ENCODE results near the gene ZNF536. TPM values are rescaled to one million over a fixed set of nuclear protein-coding genes. Genes with fewer than 3 reads are reported as not detected.

ZNF536 gene
- total RNA-seq, 4 donors from 2014 or later = 30.8 to 48.7 (median 40.8) TPM

DNA sequence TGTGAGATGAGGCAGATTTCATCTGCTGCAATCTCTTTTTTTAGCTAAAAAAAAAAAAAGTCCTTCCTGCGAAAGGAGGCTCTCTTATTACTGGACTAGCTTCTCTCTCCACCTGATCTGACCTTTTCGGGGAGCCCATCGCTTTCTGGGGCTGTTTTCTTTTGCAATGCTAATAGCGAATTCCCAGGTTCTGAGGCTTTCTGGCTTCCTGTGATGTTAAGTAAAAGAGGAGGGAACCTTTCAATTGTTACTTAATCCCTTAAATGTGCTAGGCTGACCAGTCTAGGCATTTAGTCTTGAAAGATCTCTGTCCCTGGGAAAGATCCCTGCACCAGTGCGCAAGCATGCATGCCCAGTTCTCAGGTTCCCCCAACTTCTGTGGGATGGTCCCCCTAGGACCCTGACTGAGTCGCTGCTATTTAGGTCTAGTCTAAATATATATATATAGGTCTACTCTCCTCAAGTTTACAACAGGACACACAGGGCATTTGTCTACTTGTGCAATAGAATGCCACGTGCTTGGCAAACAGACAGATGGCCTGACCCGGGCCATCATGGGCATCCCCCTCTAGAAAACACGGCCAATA is 224.7 kb downstream of the ZNF536 start:
- no peak for DNase-seq (ENCODE audit: low spot score in 2 of 2)
- peaks cover 0 to 26% (median 4%) of the 10 kb centered on the region in 4 donors for H3K4me1 ChIP-seq
- no peak overlapping the region for H3K27ac ChIP-seq
- no peaks in the 10 kb centered on the region for H3K27me3 ChIP-seq
- no peak for TF ChIP-seq EP300 (IDR thresholded peaks at IDR 0.05)
- no peak for TF ChIP-seq CTCF (IDR thresholded peaks at IDR 0.05)
- TF ChIP-seq POLR2A (IDR thresholded peaks at IDR 0.05) = no peak
- no peaks in the 10 kb centered on the region for H3K36me3 ChIP-seq
- H3K4me3 ChIP-seq = no peak overlapping the region
- 45 to 49% methylated on average over 9 of the region's 9 CpGs for WGBS, 2 donors
- H3K9me3 ChIP-seq = no peaks in the 10 kb centered on the region

DNA sequence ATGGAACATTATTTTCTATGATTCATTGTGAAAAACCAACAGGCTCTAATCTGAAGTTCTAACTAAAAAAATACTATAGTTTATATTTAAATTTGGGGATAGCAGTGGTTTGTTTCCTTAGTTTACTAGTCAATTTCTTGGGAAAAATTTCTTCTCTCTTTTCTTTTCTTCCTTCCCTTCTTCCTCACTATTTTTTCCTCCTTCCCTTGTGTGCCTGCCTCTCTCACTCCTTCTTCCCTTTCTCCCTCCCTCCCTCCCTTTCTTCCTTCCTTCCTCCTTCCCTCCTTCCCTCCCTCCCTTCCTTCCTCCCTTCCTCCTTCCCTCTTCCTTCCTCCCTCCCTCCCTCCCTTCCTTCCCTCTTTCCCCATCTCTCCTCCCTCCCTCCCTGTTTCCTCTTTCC is 226.5 kb downstream of the ZNF536 start:
- DNase-seq (ENCODE audit: low spot score in 2 of 2) = no peak
- TF ChIP-seq POLR2A (IDR thresholded peaks at IDR 0.05) = no peak
- no peak for TF ChIP-seq CTCF (IDR thresholded peaks at IDR 0.05)
- no peak for TF ChIP-seq EP300 (IDR thresholded peaks at IDR 0.05)
- Histone ChIP-seq H3K27ac (no peak overlapping the region), H3K27me3 (no peaks in the 10 kb centered on the region), H3K4me3 (no peak overlapping the region), H3K4me1 (peaks cover 0 to 26% (median 4%) of the 10 kb centered on the region in 4 donors), H3K36me3 (no peaks in the 10 kb centered on the region), H3K9me3 (no peaks in the 10 kb centered on the region)

DNA sequence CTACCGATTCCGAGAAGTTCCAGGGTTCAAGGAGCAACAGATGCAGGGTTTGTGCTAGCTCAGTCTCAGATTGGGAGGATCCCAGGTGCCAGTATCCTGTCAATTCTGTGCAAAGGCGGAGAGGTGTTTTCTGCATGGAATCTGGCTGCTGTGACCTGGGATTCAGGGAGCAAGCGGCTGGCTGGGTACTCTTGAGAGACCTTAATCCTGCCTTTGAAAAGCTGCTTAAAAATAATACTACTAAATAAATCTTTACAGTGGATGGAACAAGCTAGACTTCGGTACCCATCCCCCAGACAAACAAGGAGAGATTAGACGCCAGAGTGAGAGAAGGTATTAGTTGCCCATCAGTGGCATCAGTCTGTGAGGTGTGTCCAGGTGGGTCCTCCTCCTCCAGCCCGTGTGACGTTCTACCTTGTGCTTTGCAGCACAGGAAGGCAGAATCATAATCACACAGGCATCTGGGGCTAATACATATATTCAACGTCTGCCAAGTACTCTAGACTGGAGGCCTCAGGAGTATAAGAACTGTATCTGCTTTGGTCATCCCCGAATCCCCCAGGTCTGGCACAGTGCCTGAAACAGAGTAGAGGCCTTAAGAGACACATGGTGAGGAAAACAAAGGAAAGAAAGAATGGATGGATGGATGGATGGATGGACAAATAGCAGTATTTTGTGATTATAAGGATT is 230.6 kb downstream of the ZNF536 start:
- Histone ChIP-seq H3K4me3 (no peak overlapping the region), H3K27ac (no peak overlapping the region), H3K4me1 (no peaks in the 10 kb centered on the region), H3K27me3 (no peaks in the 10 kb centered on the region), H3K9me3 (no peaks in the 10 kb centered on the region), H3K36me3 (no peaks in the 10 kb centered on the region)
- WGBS, 2 donors = 68 to 73% methylated on average over 10 of the region's 10 CpGs
- no peak for DNase-seq (ENCODE audit: low spot score in 2 of 2)
- no peak for TF ChIP-seq EP300 (IDR thresholded peaks at IDR 0.05)
- no peak for TF ChIP-seq POLR2A (IDR thresholded peaks at IDR 0.05)
- no peak for TF ChIP-seq CTCF (IDR thresholded peaks at IDR 0.05)

- no peaks in the 10 kb centered on the region for H3K9me3 ChIP-seq
- no peak overlapping the region for H3K27ac ChIP-seq
- WGBS, 2 donors = 76 to 86% methylated on average over 6 of the region's 6 CpGs
- DNase-seq (ENCODE audit: low spot score in 2 of 2) = no peak
- no peaks in the 10 kb centered on the region for H3K4me1 ChIP-seq
- TF ChIP-seq CTCF (IDR thresholded peaks at IDR 0.05) (no peak), POLR2A (IDR thresholded peaks at IDR 0.05) (no peak), EP300 (IDR thresholded peaks at IDR 0.05) (no peak)
- no peaks in the 10 kb centered on the region for H3K27me3 ChIP-seq
- no peaks in the 10 kb centered on the region for H3K36me3 ChIP-seq
- H3K4me3 ChIP-seq = no peak overlapping the region
These were observed 232.5 kb downstream of the ZNF536 start for GRCh38 chr19:30604657-30605056.

GRCh38 chr19:30605333-30605732 is 233.1 kb downstream of the ZNF536 start:
- H3K4me3 ChIP-seq = no peak overlapping the region
- no peaks in the 10 kb centered on the region for H3K36me3 ChIP-seq
- H3K27me3 ChIP-seq = no peaks in the 10 kb centered on the region
- 90 to 96% methylated on average over 3 of the region's 3 CpGs for WGBS, 2 donors
- no peaks in the 10 kb centered on the region for H3K4me1 ChIP-seq
- H3K9me3 ChIP-seq = no peaks in the 10 kb centered on the region
- H3K27ac ChIP-seq = no peak overlapping the region
- TF ChIP-seq POLR2A (IDR thresholded peaks at IDR 0.05) (no peak), EP300 (IDR thresholded peaks at IDR 0.05) (no peak), CTCF (IDR thresholded peaks at IDR 0.05) (no peak)
- no peak for DNase-seq (ENCODE audit: low spot score in 2 of 2)

All from tibial nerve (tissue), 4 donors.